ENCODE results near the gene GNAI1. TPM values are rescaled to one million over a fixed set of nuclear protein-coding genes. Genes with fewer than 3 reads are reported as not detected.

Gene GNAI1
- total and polyA plus RNA-seq, 4 donors: 8.9 to 38.7 (median 20.9) TPM

DNA sequence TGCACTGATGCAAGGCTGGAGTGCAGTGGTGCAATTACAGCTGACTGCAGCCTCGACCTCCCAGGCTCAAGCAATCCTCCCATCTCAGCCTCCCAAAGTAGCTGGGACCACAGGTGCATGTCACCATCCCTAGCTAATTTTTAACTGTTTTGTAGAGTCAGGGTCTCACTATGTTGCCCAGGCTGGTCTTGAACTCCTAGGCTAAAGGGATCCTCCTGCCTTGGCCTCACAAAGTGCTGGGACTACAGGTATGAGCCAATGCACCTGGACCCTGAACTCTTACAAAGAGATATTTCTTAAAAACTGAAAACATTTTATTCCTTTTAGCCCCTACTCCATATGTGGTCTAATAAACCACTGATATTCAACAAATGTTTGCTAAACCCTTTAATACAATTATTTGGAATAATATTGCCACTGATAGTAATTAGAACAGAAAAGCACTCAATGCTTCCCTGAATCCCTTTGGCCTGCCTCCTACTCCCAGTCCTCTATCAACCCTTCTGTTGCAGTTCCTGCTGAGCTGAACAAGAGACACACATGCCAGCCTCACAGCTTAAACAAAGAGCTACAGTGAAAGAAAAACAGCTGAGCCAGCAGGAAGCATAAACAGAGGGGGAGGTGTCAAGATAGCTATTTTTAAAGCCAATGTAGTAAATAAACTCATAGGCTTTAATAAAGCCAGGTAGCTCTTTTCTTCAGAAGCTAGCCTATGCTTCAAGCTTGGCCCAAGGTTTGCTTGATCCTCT is 7.0 kb upstream of the GNAI1 start:
- Histone ChIP-seq H3K9ac (ENCODE audit: low read depth in 1 of 2, low read length in 2 of 2) (no peak overlapping the region), H3K27ac (ENCODE audit: low read depth in 1 of 2, low read length in 2 of 2) (no peak overlapping the region), H3K27me3 (ENCODE audit: control insufficient read depth in 4 of 4, insufficient read depth in 4 of 4, low read length in 3 of 4) (no peaks in the 10 kb centered on the region), H3K4me3 (ENCODE audit: low read depth in 1 of 3, low read length in 3 of 3) (no peak overlapping the region), H3K4me1 (ENCODE audit: control insufficient read depth in 4 of 4, insufficient read depth in 4 of 4, low read length in 3 of 4) (no peaks in the 10 kb centered on the region), H3K9me3 (ENCODE audit: control insufficient read depth in 4 of 4, low read length in 3 of 4) (no peaks in the 10 kb centered on the region), H3K36me3 (ENCODE audit: control insufficient read depth in 4 of 4, insufficient read depth in 3 of 4, low read depth in 1 of 4, low read length in 3 of 4) (no peaks in the 10 kb centered on the region)
- TF ChIP-seq RAD21 (IDR thresholded peaks at IDR 0.05): peak in 1 of 2 donors; percentile 9
- no peak for TF ChIP-seq FOXA1 (IDR thresholded peaks at IDR 0.05)
- WGBS: 88% methylated on average over 1 of the region's 1 CpG
- DNase-seq (ENCODE audit: low spot score): no peak

DNA sequence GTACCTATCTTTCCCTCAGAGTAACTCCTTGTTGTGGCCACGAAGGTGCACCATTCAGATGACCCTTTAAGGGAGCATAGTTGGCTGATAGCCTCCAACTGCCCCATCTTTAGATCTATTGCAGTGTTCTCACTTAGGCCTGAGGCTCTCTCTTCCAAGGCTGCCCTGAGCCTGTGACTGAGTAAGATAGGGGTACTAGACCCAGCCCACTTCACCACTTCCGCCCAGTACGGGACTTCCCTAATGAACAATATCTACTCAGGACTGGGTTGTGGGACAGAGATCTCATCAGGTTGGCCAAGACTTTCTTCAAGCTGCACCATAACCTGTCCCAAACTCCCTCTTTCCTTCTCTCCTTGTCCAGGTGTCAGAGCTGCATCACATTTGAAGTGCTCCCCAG is 5.7 kb upstream of the GNAI1 start:
- Histone ChIP-seq H3K9ac (ENCODE audit: low read depth in 1 of 2, low read length in 2 of 2) (no peak overlapping the region), H3K27ac (ENCODE audit: low read depth in 1 of 2, low read length in 2 of 2) (no peak overlapping the region), H3K9me3 (ENCODE audit: control insufficient read depth in 4 of 4, low read length in 3 of 4) (no peaks in the 10 kb centered on the region), H3K4me1 (ENCODE audit: control insufficient read depth in 4 of 4, insufficient read depth in 4 of 4, low read length in 3 of 4) (peaks cover 0 to under 1% (median 0%) of the 10 kb centered on the region in 4 donors), H3K36me3 (ENCODE audit: control insufficient read depth in 4 of 4, insufficient read depth in 3 of 4, low read depth in 1 of 4, low read length in 3 of 4) (no peaks in the 10 kb centered on the region), H3K4me3 (ENCODE audit: low read depth in 1 of 3, low read length in 3 of 3) (no peak overlapping the region), H3K27me3 (ENCODE audit: control insufficient read depth in 4 of 4, insufficient read depth in 4 of 4, low read length in 3 of 4) (no peaks in the 10 kb centered on the region)
- TF ChIP-seq ATF3 (IDR thresholded peaks at IDR 0.05) (no peak), YY1 (IDR thresholded peaks at IDR 0.05) (no peak), HNF4G (IDR thresholded peaks at IDR 0.05) (no peak), CTCF (IDR thresholded peaks at IDR 0.05; ENCODE audit: low read depth, low read length, missing input control) (no peak)
- DNase-seq (ENCODE audit: low spot score): no peak
- WGBS: 91% methylated on average over 3 of the region's 3 CpGs

- no peaks in the 10 kb centered on the region for H3K27me3 ChIP-seq (ENCODE audit: control insufficient read depth in 4 of 4, insufficient read depth in 4 of 4, low read length in 3 of 4)
- no peak overlapping the region for H3K27ac ChIP-seq (ENCODE audit: low read depth in 1 of 2, low read length in 2 of 2)
- no peaks in the 10 kb centered on the region for H3K9me3 ChIP-seq (ENCODE audit: control insufficient read depth in 4 of 4, low read length in 3 of 4)
- peaks cover 0 to 4% (median 1%) of the 10 kb centered on the region in 4 donors for H3K4me1 ChIP-seq (ENCODE audit: control insufficient read depth in 4 of 4, insufficient read depth in 4 of 4, low read length in 3 of 4)
- H3K4me3 ChIP-seq (ENCODE audit: low read depth in 1 of 3, low read length in 3 of 3): no peak overlapping the region
- H3K36me3 ChIP-seq (ENCODE audit: control insufficient read depth in 4 of 4, insufficient read depth in 3 of 4, low read depth in 1 of 4, low read length in 3 of 4): no peaks in the 10 kb centered on the region
- H3K9ac ChIP-seq (ENCODE audit: low read depth in 1 of 2, low read length in 2 of 2): no peak overlapping the region
- no peak for DNase-seq (ENCODE audit: low spot score)
- TF ChIP-seq TAF1 (conservative IDR thresholded peaks at IDR 0.05) (no peak), GABPA (IDR thresholded peaks at IDR 0.05 in 1 of 2, conservative IDR thresholded peaks at IDR 0.05 in 1 of 2) (no peak), HNF4A (conservative IDR thresholded peaks at IDR 0.05) (no peak), CTCF (IDR thresholded peaks at IDR 0.05; ENCODE audit: low read depth, low read length, missing input control) (no peak), REST (IDR thresholded peaks at IDR 0.05) (no peak), ATF3 (IDR thresholded peaks at IDR 0.05) (no peak)
- TF ChIP-seq, protein P1, sequence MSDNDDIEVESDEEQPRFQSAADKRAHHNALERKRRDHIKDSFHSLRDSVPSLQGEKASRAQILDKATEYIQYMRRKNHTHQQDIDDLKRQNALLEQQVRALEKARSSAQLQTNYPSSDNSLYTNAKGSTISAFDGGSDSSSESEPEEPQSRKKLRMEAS (IDR thresholded peaks at IDR 0.05): no peak
Measured at GRCh38 chr7:80129785-80130184, 4.8 kb upstream of the GNAI1 start.
